Adipose tissue (tissue), 3 donors: ENCODE data around the gene SLC16A3. TPM values are rescaled to one million over a fixed set of nuclear protein-coding genes. Genes with fewer than 3 reads are reported as not detected.
"Not testable (repeated sequence)": the region's sequence is repeated elsewhere in the genome, so short reads cannot be mapped to it uniquely, and the experiment has no call there.

ENCODE experiments used
- H3K27ac ChIP-seq: one replicate; pipeline ENCODE4 v1.5.1; 2013; ENCODE audit warnings: low read depth, low read length
- WGBS, 3 donors: extraction: QIAGEN DNeasy Blood & Tissue Kit; methylation state at CpG; one replicate each; pipeline ENCODE4 v1.1.7; 2013; 5-methylcytosine and 5-hydroxymethylcytosine counted together
- polyA plus RNA-seq, 3 donors: library from polyadenylated mRNA; stranded (reverse); fragments of 200-250 nt; gene quantifications; one replicate each; pipeline ENCODE4 v1.2.3, GENCODE V29; 2013
- donor health status: healthy with polysubstance abuse.
- donor health status: Bipolar disorder and iron deficiency.
- donor health status: healthy.

SLC16A3 gene
- polyA plus RNA-seq, 3 donors, result 6.5 to 36.7 (median 16.5) TPM

- 95 to 98% (median 96%) methylated on average over 12 of the region's 12 CpGs for WGBS, 3 donors
- H3K27ac ChIP-seq, result no peak overlapping the region
These were observed 24.3 kb downstream of the SLC16A3 start for GRCh38 chr17:82253179-82253544.

- 97 to 98% (median 97%) methylated on average over 32 to 39 of the region's 39 CpGs for WGBS, 3 donors
- H3K27ac ChIP-seq, result not testable (repeated sequence)
These were observed 25.3 kb downstream of the SLC16A3 start for GRCh38 chr17:82254096-82254495.

GRCh38 chr17:82254746-82255145 lies 25.9 kb downstream of the SLC16A3 start:
- H3K27ac ChIP-seq, result not testable (repeated sequence)
- 97 to 99% (median 98%) methylated on average over 26 to 33 of the region's 33 CpGs for WGBS, 3 donors

GRCh38 chr17:82255402-82255972 lies 26.6 kb downstream of the SLC16A3 start:
- no peak overlapping the region for H3K27ac ChIP-seq
- 81 to 87% (median 85%) methylated on average over 15 of the region's 15 CpGs for WGBS, 3 donors

GRCh38 chr17:82256242-82256885 lies 27.5 kb downstream of the SLC16A3 start:
- H3K27ac ChIP-seq, result no peak overlapping the region
- WGBS, 3 donors, result 92 to 94% (median 93%) methylated on average over 14 of the region's 14 CpGs

GRCh38 chr17:82257473-82257872 lies 28.6 kb downstream of the SLC16A3 start:
- 65 to 77% (median 75%) methylated on average over 10 of the region's 10 CpGs for WGBS, 3 donors
- H3K27ac ChIP-seq, result no peak overlapping the region

- 80 to 85% (median 83%) methylated on average over 5 of the region's 5 CpGs for WGBS, 3 donors
- H3K27ac ChIP-seq, result no peak overlapping the region
These were observed 29.7 kb downstream of the SLC16A3 start for GRCh38 chr17:82258555-82258954.

GRCh38 chr17:82259972-82260961 lies 31.4 kb downstream of the SLC16A3 start:
- WGBS, 3 donors, result 90 to 96% (median 92%) methylated on average over 7 to 8 of the region's 8 CpGs
- not testable (repeated sequence) for H3K27ac ChIP-seq

- 60 to 70% (median 64%) methylated on average over 4 of the region's 4 CpGs for WGBS, 3 donors
- H3K27ac ChIP-seq, result no peak overlapping the region
These were observed 33.5 kb downstream of the SLC16A3 start for GRCh38 chr17:82262344-82262743.

GRCh38 chr17:82263641-82264040 lies 34.8 kb downstream of the SLC16A3 start:
- H3K27ac ChIP-seq, result no peak overlapping the region
- 69 to 91% (median 81%) methylated on average over 9 of the region's 9 CpGs for WGBS, 3 donors

GRCh38 chr17:82266142-82266541 lies 37.3 kb downstream of the SLC16A3 start:
- WGBS, 3 donors, result 85 to 87% (median 86%) methylated on average over 10 of the region's 10 CpGs
- no peak overlapping the region for H3K27ac ChIP-seq

- 16 to 39% (median 39%) methylated on average over 21 of the region's 21 CpGs for WGBS, 3 donors
- H3K27ac ChIP-seq, result no peak overlapping the region
These were observed 38.9 kb downstream of the SLC16A3 start for GRCh38 chr17:82267575-82268379.

- no peak overlapping the region for H3K27ac ChIP-seq
- WGBS, 3 donors, result 48 to 72% (median 70%) methylated on average over 10 of the region's 10 CpGs
These were observed 40.5 kb downstream of the SLC16A3 start for GRCh38 chr17:82269138-82269881.

GRCh38 chr17:82269882-82270500 lies 41.1 kb downstream of the SLC16A3 start:
- WGBS, 3 donors, result 54 to 82% (median 74%) methylated on average over 13 of the region's 13 CpGs
- no peak overlapping the region for H3K27ac ChIP-seq

- 82 to 87% (median 83%) methylated on average over 12 of the region's 12 CpGs for WGBS, 3 donors
- H3K27ac ChIP-seq, result no peak overlapping the region
These were observed 41.8 kb downstream of the SLC16A3 start for GRCh38 chr17:82270651-82271050.

GRCh38 chr17:82271401-82271800 lies 42.6 kb downstream of the SLC16A3 start:
- no peak overlapping the region for H3K27ac ChIP-seq
- WGBS, 3 donors, result 62 to 88% (median 78%) methylated on average over 6 of the region's 6 CpGs
